Measurements from ENCODE around the gene SEZ6L2. TPM values are rescaled to one million over a fixed set of nuclear protein-coding genes. Genes with fewer than 3 reads are reported as not detected.

The SEZ6L2 gene
- total and polyA plus RNA-seq, 2 experiments from 2014 or later, result 18.0 to 71.9 TPM

- H3K4me3 Mint-ChIP-seq, result no peak overlapping the region
- no peaks in the 10 kb centered on the region; the same call in 2 of the 3 replicates for H3K36me3 Mint-ChIP-seq (ENCODE audit: low read depth)
- no peak overlapping the region for H2AFZ ChIP-seq
- no peak overlapping the region for H3K27ac Mint-ChIP-seq
- no peaks in the 10 kb centered on the region for H3K4me1 ChIP-seq (ENCODE audit: insufficient read depth)
- H4K20me1 ChIP-seq (replicated peaks; ENCODE audit: insufficient read depth), result no peaks in the 10 kb centered on the region
- H3K79me2 ChIP-seq (replicated peaks; ENCODE audit: insufficient read depth), result no peaks in the 10 kb centered on the region
- peaks cover 13% of the 10 kb centered on the region for H3K4me1 Mint-ChIP-seq
- ATAC-seq (no peak), DNase-seq (ENCODE audit: low spot score) (no peak)
- H3K4me2 ChIP-seq, result no peak overlapping the region
- 0 out of 2 replicates have a peak, but pooled peaks cover 3% of the 10 kb centered on the region for H3F3A ChIP-seq (replicated peaks; ENCODE audit: low read depth)
- H3K36me3 ChIP-seq (ENCODE audit: insufficient read depth), result no peaks in the 10 kb centered on the region
- TF ChIP-seq CREB1 (CRISPR knock-in tag; IDR thresholded peaks at IDR 0.05; ENCODE audit: low read depth) (no peak), NANOG (IDR thresholded peaks at IDR 0.05; ENCODE audit: borderline replicate concordance) (no peak), ZNF462 (CRISPR knock-in tag; IDR thresholded peaks at IDR 0.05) (no peak), EZH2 (IDR thresholded peaks at IDR 0.05; ENCODE audit: low read depth, unreplicated experiment) (no peak), EZH2phosphoT487 (IDR thresholded peaks at IDR 0.05; ENCODE audit: unreplicated experiment) (no peak), REST (IDR thresholded peaks at IDR 0.05; ENCODE audit: unreplicated experiment) (no peak), ETS1 (IDR thresholded peaks at IDR 0.05) (no peak)
- no peak overlapping the region for H3K27ac ChIP-seq (ENCODE audit: low read depth)
- no peaks in the 10 kb centered on the region; the same call in 2 of the 3 replicates for H3K9me3 Mint-ChIP-seq
- H3K27me3 ChIP-seq (ENCODE audit: insufficient read depth), result no peaks in the 10 kb centered on the region
- H3K27me3 Mint-ChIP-seq (ENCODE audit: insufficient read depth, low read depth, poor library complexity), result peaks cover 8% of the 10 kb centered on the region
- H3K4me3 ChIP-seq, result no peak overlapping the region
- H3K9me2 ChIP-seq (ENCODE audit: insufficient read depth), result no peaks in the 10 kb centered on the region
Measured at GRCh38 chr16:29850998-29851397, 48.4 kb downstream of the SEZ6L2 start.

All from GM23338 (cell line).